HG03439 (cell line): ENCODE results near the gene VPS9D1.
"Not testable (repeated sequence)": the region's sequence is repeated elsewhere in the genome, so short reads cannot be mapped to it uniquely, and the experiment has no call there.

Experiments used
- ATAC-seq: cut with Tn5 transposase; IDR thresholded peaks from one replicate; pipeline ENCODE4 v1.9.1; 2021; ENCODE audit warnings: mild to moderate bottlenecking, moderate library complexity; ENCODE audit not compliant: unreplicated experiment

Gene VPS9D1

GRCh38 chr16:89669755-89670154 lies 50.9 kb downstream of the VPS9D1 start:
- no peak for ATAC-seq

GRCh38 chr16:89668790-89669158 lies 51.9 kb downstream of the VPS9D1 start:
- ATAC-seq, result no peak

GRCh38 chr16:89667633-89668032 lies 53.1 kb downstream of the VPS9D1 start:
- no peak for ATAC-seq

- not testable (repeated sequence) for ATAC-seq
Measured at GRCh38 chr16:89667000-89667399, 53.7 kb downstream of the VPS9D1 start.

- ATAC-seq, result not testable (repeated sequence)
Measured at GRCh38 chr16:89664238-89664637, 56.5 kb downstream of the VPS9D1 start.

- ATAC-seq, result no peak
Measured at GRCh38 chr16:89661215-89661614, 59.5 kb downstream of the VPS9D1 start.

- no peak for ATAC-seq
Measured at GRCh38 chr16:89660146-89660545, 60.6 kb downstream of the VPS9D1 start.

GRCh38 chr16:89658221-89658879 lies 62.3 kb downstream of the VPS9D1 start:
- no peak for ATAC-seq

GRCh38 chr16:89657442-89658220 lies 63.1 kb downstream of the VPS9D1 start, which contains the start of the genes CHMP1A and SPATA33:
CHMP1A (minus strand) TSS chr16:89657708; CDS start chr16:89657588, 120 bp downstream.
SPATA33 (plus strand) TSS chr16:89657836; CDS start chr16:89657912, 76 bp downstream.
- peak; percentile 88 for ATAC-seq
